HAP-1 (cell line): ENCODE data around the gene HOXC9.

Experiments used
- DNase-seq, 2 experiments: peaks; one replicate each; pipeline ENCODE4 v3.0.0-alpha.2; 2016 to 2020; ENCODE audit warnings: low spot score in 2 of 2
- H3K27me3 ChIP-seq: fragments of 250-450 bp; sonication (Bioruptor Pico); 2 replicates; pipeline ENCODE4 v1.5.1; 2020; ENCODE audit warnings: low read depth, mild to moderate bottlenecking, moderate library complexity
- H3K36me3 ChIP-seq: fragments of 250-450 bp; sonication (Bioruptor Pico); replicated peaks from 2 replicates; pipeline ENCODE4 v1.5.1; 2020; ENCODE audit warnings: mild to moderate bottlenecking
- H3K4me1 ChIP-seq: fragments of 250-450 bp; sonication (Bioruptor Pico); 2 replicates; pipeline ENCODE4 v1.5.1; 2020; ENCODE audit warnings: mild to moderate bottlenecking
- H3K4me3 ChIP-seq: fragments of 250-450 bp; sonication (Bioruptor Pico); 2 replicates; pipeline ENCODE4 v1.5.1; 2020; ENCODE audit warnings: mild to moderate bottlenecking, moderate library complexity
- H3K9me3 ChIP-seq: fragments of 250-450 bp; sonication (Bioruptor Pico); 2 replicates; pipeline ENCODE4 v1.5.1; 2020; ENCODE audit warnings: mild to moderate bottlenecking, moderate library complexity
- in situ Hi-C: fragments of 300-500 bp; cut with MboI; formaldehyde crosslinking; loops from 3 replicates; pipeline ENCODE4 v1.14.3; 2020; ENCODE audit warnings: low sequenced_read_pairs, inconsistent platforms, mixed read lengths

Gene HOXC9

DNA sequence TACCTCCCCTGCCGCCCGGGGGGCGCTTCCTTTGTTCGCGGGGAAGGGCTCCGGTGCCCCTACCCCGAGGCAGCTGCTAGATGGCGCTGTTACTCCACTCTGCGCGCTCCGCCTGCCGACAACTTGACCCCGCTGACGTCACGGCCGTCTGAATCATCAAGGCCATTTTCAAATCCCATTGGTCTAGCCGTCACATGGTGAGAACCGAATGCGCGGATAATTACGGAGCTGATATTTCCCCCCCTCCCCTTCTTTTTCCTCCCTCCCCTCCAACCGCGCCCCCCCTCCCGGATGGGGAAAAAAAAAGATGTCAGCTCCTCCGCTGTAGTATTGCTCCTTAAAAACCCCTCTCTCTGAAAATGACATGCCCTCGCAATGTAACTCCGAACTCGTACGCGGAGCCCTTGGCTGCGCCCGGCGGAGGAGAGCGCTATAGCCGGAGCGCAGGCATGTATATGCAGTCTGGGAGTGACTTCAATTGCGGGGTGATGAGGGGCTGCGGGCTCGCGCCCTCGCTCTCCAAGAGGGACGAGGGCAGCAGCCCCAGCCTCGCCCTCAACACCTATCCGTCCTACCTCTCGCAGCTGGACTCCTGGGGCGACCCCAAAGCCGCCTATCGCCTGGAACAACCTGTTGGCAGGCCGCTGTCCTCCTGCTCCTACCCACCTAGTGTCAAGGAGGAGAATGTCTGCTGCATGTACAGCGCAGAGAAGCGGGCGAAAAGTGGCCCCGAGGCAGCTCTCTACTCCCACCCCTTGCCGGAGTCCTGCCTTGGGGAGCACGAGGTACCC lies 14.9 kb upstream of the HOXC9 start, which contains the start of gene HOXC10:
Gene HOXC10, plus strand, starts transcription at position 246 of the 791 bp plus-strand sequence. Its CDS starts 114 bp downstream, at position 360.
- H3K4me3 ChIP-seq, result peak within 1 kb of the TSS; percentile 18
- H3K4me1 ChIP-seq, result peaks cover 21% of the 10 kb centered on the region
- DNase-seq, result peak; percentile 90 to 96
- no peaks in the 10 kb centered on the region for H3K9me3 ChIP-seq
- H3K36me3 ChIP-seq, result no peaks in the 10 kb centered on the region
- H3K27me3 ChIP-seq, result 0 out of 2 replicates have a peak, but pooled peaks cover 2% of the 10 kb centered on the region
- in situ Hi-C loops, result loop anchor here (25.0 kb wide), 1 partner anchor 377 kb away; the partner anchor contains the start of gene GPR84

DNA sequence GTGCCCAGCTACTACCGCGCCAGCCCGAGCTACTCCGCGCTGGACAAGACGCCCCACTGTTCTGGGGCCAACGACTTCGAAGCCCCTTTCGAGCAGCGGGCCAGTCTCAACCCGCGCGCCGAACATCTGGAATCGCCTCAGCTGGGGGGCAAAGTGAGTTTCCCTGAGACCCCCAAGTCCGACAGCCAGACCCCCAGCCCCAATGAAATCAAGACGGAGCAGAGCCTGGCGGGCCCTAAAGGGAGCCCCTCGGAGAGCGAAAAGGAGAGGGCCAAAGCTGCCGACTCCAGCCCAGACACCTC lies 14.3 kb upstream of the HOXC9 start:
- Histone ChIP-seq H3K4me1 (peaks cover 21% of the 10 kb centered on the region), H3K4me3 (peak overlapping the region; percentile 14), H3K36me3 (no peaks in the 10 kb centered on the region), H3K9me3 (no peaks in the 10 kb centered on the region), H3K27me3 (0 out of 2 replicates have a peak, but pooled peaks cover 2% of the 10 kb centered on the region)
- in situ Hi-C loops, result loop anchor here (25.0 kb wide), 1 partner anchor 377 kb away; the partner anchor contains the start of gene GPR84
- DNase-seq, result no peak

DNA sequence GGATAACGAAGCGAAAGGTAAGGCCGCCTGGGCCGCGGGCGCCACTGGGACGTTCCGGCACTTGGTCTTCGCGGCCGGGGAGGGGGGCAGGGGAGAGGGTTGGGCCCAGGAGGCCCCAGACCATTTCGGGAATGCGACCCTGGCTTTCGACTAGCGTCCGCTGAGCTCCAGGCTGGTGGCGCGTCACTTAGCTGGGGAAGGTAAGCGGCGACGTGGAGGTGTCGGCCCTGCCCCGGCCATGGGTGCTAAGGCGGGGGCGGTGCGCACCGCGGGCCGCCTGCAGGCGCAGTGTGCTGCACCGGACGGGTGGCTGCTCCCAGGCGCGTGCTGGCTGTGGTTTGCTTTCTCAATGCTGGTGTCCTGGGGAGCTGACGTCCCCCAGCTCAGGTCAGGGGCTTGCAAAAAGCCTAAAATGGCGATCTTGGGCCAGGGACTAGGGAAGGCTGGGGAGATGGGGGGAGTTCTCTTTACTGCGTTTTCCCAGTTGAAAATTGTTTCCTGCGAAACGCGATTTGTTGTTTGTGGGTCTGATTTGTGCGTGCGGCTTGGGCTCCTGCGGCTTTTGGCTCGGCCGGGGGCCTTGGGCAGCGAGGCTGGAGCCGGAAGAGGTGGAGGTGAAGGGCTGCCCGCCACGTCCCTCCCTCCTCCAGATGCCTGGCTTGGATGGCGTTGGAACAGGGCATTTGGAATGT lies 13.8 kb upstream of the HOXC9 start:
- DNase-seq, result no peak

DNA sequence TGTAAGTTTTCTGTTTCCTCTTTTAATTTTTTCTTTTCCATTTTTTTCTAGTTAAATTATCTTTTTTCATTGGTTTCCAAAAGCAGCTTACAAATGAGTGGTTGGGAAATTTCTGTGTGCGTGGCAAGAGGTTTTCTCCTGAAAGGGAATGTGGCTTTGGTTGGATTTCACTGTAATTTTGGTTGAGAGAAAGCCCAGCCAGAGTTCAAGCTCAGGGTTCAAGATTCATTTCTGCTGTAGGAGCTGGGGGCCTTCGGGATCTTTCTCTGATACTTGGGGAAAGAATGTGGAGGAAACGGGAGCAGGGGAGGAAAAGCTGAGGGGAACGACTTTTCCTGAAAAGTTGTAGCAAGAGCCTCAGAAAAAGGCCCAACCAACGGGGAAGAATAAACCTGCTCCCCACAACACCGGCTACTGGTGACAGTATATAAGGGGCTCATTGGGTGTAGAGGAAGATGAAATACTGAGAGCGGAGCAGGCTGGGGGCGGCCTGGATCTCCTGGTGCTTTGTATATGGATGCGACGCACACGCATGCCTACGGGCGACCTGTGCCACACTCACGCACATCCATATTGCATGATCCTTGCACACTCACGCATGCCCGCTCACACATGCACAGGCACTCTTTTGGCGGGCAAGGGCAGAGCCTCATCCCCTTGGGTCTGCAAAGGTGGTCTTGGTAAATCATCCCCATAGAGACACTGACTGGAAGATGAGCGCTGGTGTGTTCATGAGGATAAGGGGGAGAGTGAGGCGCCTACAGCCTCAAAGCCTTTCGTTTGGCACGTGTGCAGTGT lies 13.1 kb upstream of the HOXC9 start:
- Histone ChIP-seq H3K36me3 (no peaks in the 10 kb centered on the region), H3K27me3 (0 out of 2 replicates have a peak, but pooled peaks cover 2% of the 10 kb centered on the region), H3K9me3 (no peaks in the 10 kb centered on the region), H3K4me1 (peaks cover 21% of the 10 kb centered on the region), H3K4me3 (peak overlapping the region; percentile 14)
- no peak for DNase-seq
- in situ Hi-C loops, result loop anchor here (25.0 kb wide), 1 partner anchor 375 kb away; the partner anchor contains the start of gene GPR84

More for the DNA sequence above, 13.8 kb upstream of the HOXC9 start:
- Histone ChIP-seq H3K36me3 (no peaks in the 10 kb centered on the region), H3K9me3 (no peaks in the 10 kb centered on the region), H3K4me1 (peaks cover 21% of the 10 kb centered on the region), H3K4me3 (peak overlapping the region; percentile 14), H3K27me3 (0 out of 2 replicates have a peak, but pooled peaks cover 2% of the 10 kb centered on the region)
- in situ Hi-C loops, result loop anchor here (25.0 kb wide), 1 partner anchor 376 kb away; the partner anchor contains the start of gene GPR84

DNA sequence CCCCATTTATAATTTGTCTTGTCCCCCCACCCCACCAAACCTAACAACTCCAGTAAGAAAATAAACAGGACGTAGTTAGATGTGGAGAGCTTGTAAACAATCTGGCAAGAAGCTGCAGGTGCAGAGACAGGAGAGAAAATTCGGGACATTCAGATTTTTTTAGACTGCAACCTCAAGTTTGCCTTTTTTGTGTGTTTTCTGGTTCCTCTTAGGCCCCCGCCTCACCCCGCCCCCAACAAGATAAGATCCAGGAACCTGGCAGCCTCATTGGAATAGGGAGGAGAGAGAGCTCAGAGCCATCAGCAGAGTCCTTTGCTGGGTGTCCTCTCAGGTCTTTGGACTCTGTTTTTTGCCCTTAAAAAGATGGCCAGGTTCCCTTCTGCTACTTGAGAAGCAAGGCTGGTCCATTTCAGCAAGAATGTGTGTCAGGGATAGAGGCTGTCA lies 12.2 kb upstream of the HOXC9 start:
- in situ Hi-C loops, result loop anchor here (25.0 kb wide), 1 partner anchor 374 kb away; the partner anchor contains the start of gene GPR84
- Histone ChIP-seq H3K4me3 (no peak overlapping the region), H3K27me3 (0 out of 2 replicates have a peak, but pooled peaks cover 2% of the 10 kb centered on the region), H3K4me1 (peaks cover 21% of the 10 kb centered on the region), H3K36me3 (no peaks in the 10 kb centered on the region), H3K9me3 (no peaks in the 10 kb centered on the region)
- DNase-seq, result no peak

DNA sequence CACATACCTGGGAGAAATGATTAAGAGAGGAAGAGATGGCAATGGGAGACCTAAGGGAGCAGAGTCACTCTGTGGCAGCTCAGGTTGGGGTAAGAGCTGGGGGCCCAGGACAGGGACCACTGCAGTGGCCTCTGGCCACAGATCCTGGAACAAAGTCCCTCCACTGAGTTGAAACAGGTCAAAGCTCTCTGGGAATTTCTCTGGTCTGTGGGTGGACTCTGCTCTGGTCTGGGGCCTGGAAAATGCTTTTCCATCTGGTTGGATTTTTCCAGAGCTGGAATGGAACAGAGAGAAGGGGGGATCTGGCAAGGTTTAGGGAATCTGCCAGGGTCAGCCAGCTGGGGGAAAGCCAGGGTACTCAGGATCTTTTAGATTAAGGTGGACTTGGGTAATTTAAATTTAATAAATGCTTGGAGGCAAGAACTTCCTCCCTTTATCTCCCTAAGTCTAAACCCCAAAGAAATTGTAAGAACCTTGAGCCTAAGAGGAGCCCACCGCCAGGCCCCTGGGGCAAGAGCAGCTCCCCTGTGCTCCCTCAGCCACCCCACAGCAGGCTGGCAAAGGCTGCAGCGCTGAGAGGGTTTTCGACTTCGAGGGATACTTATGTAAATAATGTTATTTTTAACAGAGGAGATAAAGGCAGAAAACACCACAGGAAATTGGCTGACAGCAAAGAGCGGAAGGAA lies 11.3 kb upstream of the HOXC9 start:
- Histone ChIP-seq H3K9me3 (no peaks in the 10 kb centered on the region), H3K36me3 (no peaks in the 10 kb centered on the region), H3K27me3 (0 out of 2 replicates have a peak, but pooled peaks cover 2% of the 10 kb centered on the region), H3K4me1 (peaks cover 21% of the 10 kb centered on the region), H3K4me3 (no peak overlapping the region; the same call in 1 of the 2 replicates)
- in situ Hi-C loops, result loop anchor here (25.0 kb wide), 1 partner anchor 374 kb away; the partner anchor contains the start of gene GPR84
- DNase-seq, result no peak

DNA sequence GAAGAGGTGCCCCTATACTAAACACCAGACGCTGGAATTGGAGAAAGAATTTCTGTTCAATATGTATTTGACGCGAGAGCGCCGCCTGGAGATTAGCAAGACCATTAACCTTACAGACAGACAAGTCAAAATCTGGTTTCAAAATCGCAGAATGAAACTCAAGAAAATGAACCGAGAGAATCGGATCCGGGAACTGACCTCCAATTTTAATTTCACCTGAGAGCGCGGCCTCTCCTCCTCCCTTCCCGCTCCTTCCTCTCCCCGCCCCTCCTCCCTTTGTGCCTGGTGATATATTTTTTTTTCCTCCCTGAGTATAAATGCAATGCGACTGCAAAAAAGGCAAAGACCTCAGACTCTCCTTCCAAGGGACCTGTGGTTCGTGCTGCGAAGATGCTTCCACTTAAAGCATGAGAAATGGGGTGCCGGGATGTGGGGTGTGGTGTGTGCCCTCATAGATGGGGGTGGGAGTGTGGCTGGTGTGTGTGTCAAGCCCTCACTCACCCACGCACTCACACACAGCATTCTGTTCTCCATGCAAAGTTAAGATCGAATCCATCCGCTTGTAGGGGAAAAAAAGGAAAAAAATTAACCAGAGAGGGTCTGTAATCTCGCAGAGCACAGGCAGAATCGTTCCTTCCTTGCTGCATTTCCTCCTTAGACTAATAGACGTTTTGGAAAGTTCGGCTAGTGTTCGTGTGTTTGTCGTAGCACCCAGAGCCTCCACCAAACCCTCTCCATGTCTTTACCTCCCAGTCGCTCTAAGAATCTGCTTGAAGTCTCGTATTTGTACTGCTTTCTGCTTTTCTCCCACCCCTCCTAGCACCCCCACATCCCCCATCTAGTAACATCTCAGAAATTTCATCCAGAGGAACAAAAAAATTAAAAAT lies 10.5 kb upstream of the HOXC9 start:
- H3K36me3 ChIP-seq, result no peaks in the 10 kb centered on the region
- in situ Hi-C loops, result loop anchor here (25.0 kb wide), 1 partner anchor 373 kb away; the partner anchor contains the start of gene GPR84
- H3K4me3 ChIP-seq, result peak overlapping the region; percentile 15
- H3K9me3 ChIP-seq, result no peaks in the 10 kb centered on the region
- H3K27me3 ChIP-seq, result 0 out of 2 replicates have a peak, but pooled peaks cover 2% of the 10 kb centered on the region
- DNase-seq, result peak; percentile 74 to 75
- H3K4me1 ChIP-seq, result peaks cover 18% of the 10 kb centered on the region

DNA sequence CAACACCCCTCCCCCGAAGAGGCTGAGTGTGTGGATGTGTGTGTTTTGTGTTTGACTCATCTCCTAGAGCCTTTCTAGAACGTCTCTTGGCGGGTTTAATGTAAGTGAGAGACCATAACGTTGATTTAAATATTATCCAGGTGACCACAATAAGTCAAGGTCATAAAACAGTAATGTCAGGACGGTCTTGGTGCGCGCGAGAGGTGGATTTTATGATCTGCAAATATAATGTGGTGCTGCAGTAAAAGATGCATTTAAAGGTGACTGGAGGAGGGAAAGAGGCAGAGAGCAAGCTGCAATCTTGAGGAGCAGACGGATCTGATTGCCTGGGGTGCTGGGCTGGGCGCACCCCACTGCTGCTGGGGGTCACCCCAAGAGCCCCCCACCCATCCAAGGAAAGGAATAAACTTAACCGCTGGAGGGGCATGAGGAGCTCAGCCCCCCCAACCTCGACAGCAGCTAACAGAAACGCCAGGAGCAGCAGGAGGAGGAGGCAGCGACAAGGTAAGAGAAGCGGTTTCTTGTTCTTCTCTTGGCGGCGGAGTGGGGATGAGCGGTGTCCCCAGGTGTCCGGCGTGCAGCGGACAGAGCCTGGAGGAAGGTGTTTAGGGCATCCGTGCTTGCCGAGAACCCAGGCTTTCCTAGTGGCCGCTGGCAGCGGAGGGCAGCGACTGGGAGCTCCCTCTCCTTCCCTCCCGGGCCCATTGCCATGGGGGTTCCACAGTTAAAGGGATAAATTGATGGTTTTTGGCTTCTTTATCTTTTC lies 9.5 kb upstream of the HOXC9 start:
- Histone ChIP-seq H3K36me3 (no peaks in the 10 kb centered on the region), H3K4me1 (peaks cover 21% of the 10 kb centered on the region), H3K27me3 (0 out of 2 replicates have a peak, but pooled peaks cover 2% of the 10 kb centered on the region), H3K9me3 (no peaks in the 10 kb centered on the region), H3K4me3 (no peak overlapping the region)
- in situ Hi-C loops, result loop anchor here (25.0 kb wide), 1 partner anchor 372 kb away; the partner anchor contains the start of gene GPR84
- no peak for DNase-seq

DNA sequence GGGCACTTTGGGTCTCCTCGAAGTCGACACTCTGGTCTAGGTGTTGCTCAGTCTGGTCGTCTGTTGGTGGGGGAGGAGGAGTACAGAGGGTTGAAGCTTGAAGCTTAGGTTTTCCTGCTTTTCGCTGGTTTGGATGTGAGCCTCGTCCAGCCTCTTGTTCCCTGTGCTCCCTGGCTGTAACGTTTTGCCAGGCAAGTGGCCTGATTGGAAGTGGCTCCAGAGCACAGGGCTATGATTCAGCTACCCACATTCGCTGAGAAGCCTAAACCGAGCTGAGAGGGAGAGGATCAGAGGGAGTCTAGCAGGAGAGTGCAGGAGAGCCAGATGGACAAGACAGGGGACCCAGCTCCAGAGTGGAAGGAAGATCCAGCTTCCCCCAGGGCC lies 8.9 kb upstream of the HOXC9 start:
- in situ Hi-C loops, result loop anchor here (25.0 kb wide), 1 partner anchor 371 kb away; the partner anchor contains the start of gene GPR84
- no peak for DNase-seq
- Histone ChIP-seq H3K36me3 (no peaks in the 10 kb centered on the region), H3K4me3 (no peak overlapping the region), H3K9me3 (no peaks in the 10 kb centered on the region), H3K4me1 (peaks cover 18% of the 10 kb centered on the region), H3K27me3 (0 out of 2 replicates have a peak, but pooled peaks cover 2% of the 10 kb centered on the region)

DNA sequence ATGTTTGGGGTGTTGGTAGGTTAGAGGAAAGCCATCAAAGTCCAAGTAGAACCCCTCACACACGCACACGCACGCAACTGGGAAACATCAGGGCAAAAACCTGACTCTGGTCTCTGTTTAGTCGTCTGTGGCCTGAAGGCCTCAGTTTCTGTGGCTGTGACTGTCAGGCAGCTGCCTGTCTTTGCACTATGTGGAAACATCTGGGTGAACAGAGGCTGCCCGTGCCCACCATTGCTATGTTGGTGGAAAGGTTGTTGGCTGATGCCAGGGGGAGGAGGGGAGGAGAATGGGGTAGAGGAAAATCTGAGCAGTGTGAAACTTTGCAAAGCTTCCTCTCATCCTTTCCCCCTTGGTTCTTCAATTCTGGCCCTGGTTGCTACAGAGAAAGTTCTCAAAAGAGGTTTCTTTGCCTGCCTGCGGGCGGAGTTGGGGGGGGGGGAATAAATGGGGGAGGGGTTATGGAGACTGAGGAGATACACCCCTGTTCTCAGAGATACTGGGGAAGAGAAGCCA lies 7.5 kb upstream of the HOXC9 start:
- H3K9me3 ChIP-seq, result no peaks in the 10 kb centered on the region
- H3K4me1 ChIP-seq, result peaks cover 18% of the 10 kb centered on the region
- no peak for DNase-seq
- no peaks in the 10 kb centered on the region for H3K36me3 ChIP-seq
- no peak overlapping the region for H3K4me3 ChIP-seq
- in situ Hi-C loops, result loop anchor here (25.0 kb wide), 1 partner anchor 370 kb away; the partner anchor contains the start of gene GPR84
- H3K27me3 ChIP-seq, result 0 out of 2 replicates have a peak, but pooled peaks cover 2% of the 10 kb centered on the region
